Caco-2 (cell line): Measurements from ENCODE around the gene AAK1. TPM values are rescaled to one million over a fixed set of nuclear protein-coding genes. Genes with fewer than 3 reads are reported as not detected.

ENCODE experiments used
- BruUV-seq: library from RNA; stranded (reverse); fragments of 400-500 nt; replicated peaks from 2 replicates; lab custom pipeline; 2021; lab: Mats Ljungman, UMichigan
- CTCF ChIA-PET: fragments of 300-600 bp; sonication (Branson Sonifier 250); formaldehyde crosslinking; loops from one replicate; lab custom pipeline; 2022; ENCODE audit warnings: antibody characterized with exemption; lab: Charles Lee
- POLR2A ChIA-PET: fragments of 300-600 bp; sonication (Branson Sonifier 250); formaldehyde crosslinking; loops from one replicate; lab custom pipeline; 2022; ENCODE audit warnings: antibody characterized with exemption; lab: Charles Lee
- DNase-seq, 2 experiments: peaks; one replicate each; pipeline versions ENCODE4 v3.0.0 to v3.0.0-alpha.2; 2020 to 2022
- H3K27me3 ChIP-seq: replicated peaks from 2 replicates; pipeline ENCODE4 v1.6.0; 2011; ENCODE audit warnings: low read length; ENCODE audit not compliant: control insufficient read depth, insufficient read depth
- H3K36me3 ChIP-seq: 2 replicates; pipeline ENCODE4 v1.5.1; 2011; ENCODE audit warnings: low read length; ENCODE audit not compliant: control insufficient read depth, insufficient read depth
- H3K4me1 ChIP-seq: fragments of 250-450 bp; sonication (Bioruptor Pico); 2 replicates; pipeline ENCODE4 v1.5.1; 2020; ENCODE audit warnings: mild to moderate bottlenecking
- H3K4me3 ChIP-seq: 2 replicates; pipeline ENCODE4 v1.5.1; 2011; ENCODE audit warnings: low read depth, mild to moderate bottlenecking, control low read depth, low read length
- H3K9me3 ChIP-seq: fragments of 250-450 bp; sonication (Bioruptor Pico); 2 replicates; pipeline ENCODE4 v1.5.1; 2020; ENCODE audit warnings: mild to moderate bottlenecking, moderate library complexity
- H3K27ac Mint-ChIP-seq: one replicate; pipeline ENCODE4 v1.8.0; 2022; ENCODE audit warnings: mixed read lengths; ENCODE audit not compliant: unreplicated experiment
- H3K27me3 Mint-ChIP-seq: one replicate; pipeline ENCODE4 v1.8.0; 2022; ENCODE audit warnings: mixed read lengths; ENCODE audit not compliant: insufficient read depth, unreplicated experiment
- H3K36me3 Mint-ChIP-seq: one replicate; pipeline ENCODE4 v1.8.0; 2022; ENCODE audit warnings: mild to moderate bottlenecking, mixed read lengths; ENCODE audit not compliant: insufficient read depth, unreplicated experiment
- H3K4me1 Mint-ChIP-seq: one replicate; pipeline ENCODE4 v1.8.0; 2022; ENCODE audit warnings: low read depth, mixed read lengths; ENCODE audit not compliant: unreplicated experiment
- H3K4me3 Mint-ChIP-seq: one replicate; pipeline ENCODE4 v1.8.0; 2022; ENCODE audit warnings: mild to moderate bottlenecking, moderate library complexity, mixed read lengths; ENCODE audit not compliant: unreplicated experiment
- H3K9me3 Mint-ChIP-seq: one replicate; pipeline ENCODE4 v1.8.0; 2022; ENCODE audit warnings: mixed read lengths; ENCODE audit not compliant: unreplicated experiment
- intact Hi-C: fragments of 100-400 bp; cut with micrococcal nuclease; formaldehyde crosslinking; loops from one replicate; pipeline ENCODE4 v1.10.0; 2022; ENCODE audit not compliant: unreplicated experiment
- total RNA-seq: library from RNA; stranded (reverse); gene quantifications from 2 replicates; pipeline ENCODE4 v1.2.3, GENCODE V29; 2022
- TF ChIP-seq, protein P1 (sequence below), 2 experiments: fragments of 200-600 bp in 1 of 2; IDR thresholded peaks; 1 replicate in 1 of 2; 2 replicates in 1 of 2; pipeline versions ENCODE4 v1.5.1 to v1.8.0; 2011 to 2022; ENCODE audit warnings: antibody characterized with exemption in 1 of 2, control low read depth in 1 of 2, inconsistent platforms in 1 of 2, low read depth in 1 of 2, low read length in 1 of 2, mild to moderate bottlenecking in 1 of 2, moderate library complexity in 1 of 2; ENCODE audit not compliant: insufficient read depth in 1 of 2, severe bottlenecking in 1 of 2, unreplicated experiment in 1 of 2

Gene AAK1
- total RNA-seq, 1 experiment from 2014 or later = 39.7 TPM

GRCh38 chr2:69490486-69490885 lies 153.1 kb downstream of the AAK1 start:
- H3K4me1 ChIP-seq = no peaks in the 10 kb centered on the region
- no peaks in the 10 kb centered on the region; the same call in 1 of the 2 replicates for H3K36me3 ChIP-seq
- no TSS peak for BruUV-seq
- DNase-seq = no peak
- H3K27me3 ChIP-seq = no peaks in the 10 kb centered on the region
- ChIA-PET POLR2A (no interaction called here), CTCF (no interaction called here)
- H3K36me3 Mint-ChIP-seq = peaks cover 14% of the 10 kb centered on the region
- no peaks in the 10 kb centered on the region for H3K27me3 Mint-ChIP-seq
- TF ChIP-seq, protein P1, sequence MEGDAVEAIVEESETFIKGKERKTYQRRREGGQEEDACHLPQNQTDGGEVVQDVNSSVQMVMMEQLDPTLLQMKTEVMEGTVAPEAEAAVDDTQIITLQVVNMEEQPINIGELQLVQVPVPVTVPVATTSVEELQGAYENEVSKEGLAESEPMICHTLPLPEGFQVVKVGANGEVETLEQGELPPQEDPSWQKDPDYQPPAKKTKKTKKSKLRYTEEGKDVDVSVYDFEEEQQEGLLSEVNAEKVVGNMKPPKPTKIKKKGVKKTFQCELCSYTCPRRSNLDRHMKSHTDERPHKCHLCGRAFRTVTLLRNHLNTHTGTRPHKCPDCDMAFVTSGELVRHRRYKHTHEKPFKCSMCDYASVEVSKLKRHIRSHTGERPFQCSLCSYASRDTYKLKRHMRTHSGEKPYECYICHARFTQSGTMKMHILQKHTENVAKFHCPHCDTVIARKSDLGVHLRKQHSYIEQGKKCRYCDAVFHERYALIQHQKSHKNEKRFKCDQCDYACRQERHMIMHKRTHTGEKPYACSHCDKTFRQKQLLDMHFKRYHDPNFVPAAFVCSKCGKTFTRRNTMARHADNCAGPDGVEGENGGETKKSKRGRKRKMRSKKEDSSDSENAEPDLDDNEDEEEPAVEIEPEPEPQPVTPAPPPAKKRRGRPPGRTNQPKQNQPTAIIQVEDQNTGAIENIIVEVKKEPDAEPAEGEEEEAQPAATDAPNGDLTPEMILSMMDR (IDR thresholded peaks at IDR 0.05; ENCODE audit: insufficient read depth in 1 of 2, low read depth in 1 of 2, low read length in 1 of 2, severe bottlenecking in 1 of 2, unreplicated experiment in 1 of 2) = no peak
- H3K4me3 Mint-ChIP-seq = no peak overlapping the region
- H3K4me3 ChIP-seq = no peak overlapping the region
- no peak overlapping the region for H3K27ac Mint-ChIP-seq
- peaks cover 11% of the 10 kb centered on the region for H3K4me1 Mint-ChIP-seq
- H3K9me3 Mint-ChIP-seq = no peaks in the 10 kb centered on the region
- intact Hi-C loops = no loop called here
- H3K9me3 ChIP-seq = no peaks in the 10 kb centered on the region

GRCh38 chr2:69489793-69490192 lies 153.7 kb downstream of the AAK1 start:
- Mint-ChIP-seq H3K9me3 (no peaks in the 10 kb centered on the region), H3K4me1 (peaks cover 15% of the 10 kb centered on the region), H3K36me3 (peaks cover 14% of the 10 kb centered on the region), H3K27ac (no peak overlapping the region), H3K27me3 (no peaks in the 10 kb centered on the region), H3K4me3 (no peak overlapping the region)
- Histone ChIP-seq H3K27me3 (no peaks in the 10 kb centered on the region), H3K36me3 (no peaks in the 10 kb centered on the region; the same call in 1 of the 2 replicates), H3K4me3 (no peak overlapping the region), H3K9me3 (no peaks in the 10 kb centered on the region), H3K4me1 (no peaks in the 10 kb centered on the region)
- intact Hi-C loops = no loop called here
- TF ChIP-seq, protein P1 (IDR thresholded peaks at IDR 0.05; ENCODE audit: insufficient read depth in 1 of 2, low read depth in 1 of 2, low read length in 1 of 2, severe bottlenecking in 1 of 2, unreplicated experiment in 1 of 2) = no peak
- no TSS peak for BruUV-seq
- ChIA-PET POLR2A (no interaction called here), CTCF (no interaction called here)
- no peak for DNase-seq

- Histone ChIP-seq H3K4me1 (peaks cover 14% of the 10 kb centered on the region), H3K4me3 (no peak overlapping the region), H3K36me3 (no peaks in the 10 kb centered on the region; the same call in 1 of the 2 replicates), H3K9me3 (no peaks in the 10 kb centered on the region), H3K27me3 (no peaks in the 10 kb centered on the region)
- CTCF ChIA-PET = interaction anchor here (0.5 kb wide), 1 partner anchor 42 kb away, joined by 3 read pairs; no protein-coding TSS in a partner anchor
- Mint-ChIP-seq H3K4me3 (no peak overlapping the region), H3K9me3 (no peaks in the 10 kb centered on the region), H3K4me1 (peaks cover 16% of the 10 kb centered on the region), H3K27me3 (no peaks in the 10 kb centered on the region), H3K36me3 (peaks cover 12% of the 10 kb centered on the region), H3K27ac (no peak overlapping the region)
- POLR2A ChIA-PET = interaction anchor here (0.5 to 1.0 kb wide), 2 partner anchors 47 to 48 kb away, joined by 3 to 5 read pairs; partner anchors contain the start of gene NFU1
- TF ChIP-seq, protein P1 (IDR thresholded peaks at IDR 0.05; ENCODE audit: insufficient read depth in 1 of 2, low read depth in 1 of 2, low read length in 1 of 2, severe bottlenecking in 1 of 2, unreplicated experiment in 1 of 2) = no peak
- intact Hi-C loops = loop anchor here (2.0 kb wide), 1 partner anchor 47 kb away; the partner anchor contains the start of gene NFU1
- no TSS peak for BruUV-seq
- no peak for DNase-seq
These were observed 159.8 kb downstream of the AAK1 start for GRCh38 chr2:69483696-69484095.
